IPS-20b (cell line): ENCODE results near the gene IFNA17.
"Not testable (repeated sequence)": the region's sequence is repeated elsewhere in the genome, so short reads cannot be mapped to it uniquely, and the experiment has no call there.

ENCODE experiments used
- H3K27ac ChIP-seq: one replicate; pipeline ENCODE4 v1.5.1; 2013; ENCODE audit warnings: low read length
- H3K27me3 ChIP-seq: 2 replicates; pipeline ENCODE4 v1.6.1; 2013; ENCODE audit warnings: mild to moderate bottlenecking, low read length, inconsistent platforms; ENCODE audit not compliant: insufficient read depth
- H3K36me3 ChIP-seq: 2 replicates; pipeline ENCODE4 v1.6.1; 2013; ENCODE audit warnings: low read depth, mild to moderate bottlenecking, inconsistent platforms, low read length, moderate library complexity; ENCODE audit not compliant: insufficient read depth
- H3K4me1 ChIP-seq: 2 replicates; pipeline ENCODE4 v1.6.1; 2013; ENCODE audit warnings: mild to moderate bottlenecking, control low read depth, inconsistent platforms, low read length, moderate library complexity; ENCODE audit not compliant: insufficient read depth
- H3K4me3 ChIP-seq: 2 replicates; pipeline ENCODE4 v1.5.1; 2013; ENCODE audit warnings: mild to moderate bottlenecking, low read length, inconsistent platforms
- H3K9ac ChIP-seq: 2 replicates; pipeline ENCODE4 v1.6.1; 2013; ENCODE audit warnings: low read depth, mild to moderate bottlenecking, inconsistent platforms, low read length, moderate library complexity
- H3K9me3 ChIP-seq: 2 replicates; pipeline ENCODE4 v1.6.1; 2013; ENCODE audit warnings: mild to moderate bottlenecking, low read depth, low read length, inconsistent platforms; ENCODE audit not compliant: insufficient read depth

Gene IFNA17

DNA sequence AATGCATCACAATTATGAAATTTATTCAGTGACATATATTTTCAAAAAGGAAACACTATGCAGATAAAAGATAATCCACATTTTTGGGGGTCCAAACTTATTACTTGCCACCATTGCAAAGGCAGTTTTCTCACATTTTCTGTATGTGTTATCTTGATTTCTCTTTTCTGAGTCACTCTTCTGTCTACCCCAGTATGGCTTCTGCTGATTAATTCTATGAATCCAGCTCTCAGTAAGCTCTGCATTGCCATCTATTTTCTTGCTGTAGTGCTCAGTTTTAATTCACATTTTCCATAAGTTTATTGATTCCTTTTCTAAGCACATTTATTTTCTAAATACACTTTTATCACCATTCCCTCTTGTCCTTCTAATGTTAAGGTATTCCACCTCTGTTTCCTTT is 22.8 kb downstream of the IFNA17 start:
- no peak overlapping the region for H3K4me3 ChIP-seq
- no peaks in the 10 kb centered on the region for H3K27me3 ChIP-seq
- H3K27ac ChIP-seq, result no peak overlapping the region
- no peaks in the 10 kb centered on the region for H3K36me3 ChIP-seq
- no peaks in the 10 kb centered on the region for H3K4me1 ChIP-seq
- H3K9me3 ChIP-seq, result no peaks in the 10 kb centered on the region
- H3K9ac ChIP-seq, result no peak overlapping the region

DNA sequence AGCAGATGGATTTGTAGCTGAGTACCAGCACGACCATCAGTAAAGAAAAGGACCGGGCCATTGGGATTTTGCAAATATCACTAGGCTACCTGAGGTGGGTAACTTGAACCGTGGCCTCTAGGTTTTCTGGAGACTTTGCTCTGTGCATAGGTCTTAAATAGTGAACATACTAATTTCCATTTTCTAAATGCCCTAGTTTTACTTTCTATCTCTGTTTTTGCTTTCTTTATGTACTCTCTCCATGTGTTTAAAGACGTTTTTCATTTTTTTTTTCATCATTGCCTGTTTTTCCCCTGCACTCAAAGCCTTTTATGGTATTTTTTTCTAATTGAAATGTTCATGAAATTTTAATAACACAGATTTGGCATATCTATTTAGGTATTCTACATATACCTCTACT is 25.9 kb downstream of the IFNA17 start, which contains the start of gene IFNA7:
Gene IFNA7 (minus strand): TSS at position 101 of the 400 bp plus-strand sequence. CDS start 40 bp downstream, at position 61.
- H3K4me3 ChIP-seq, H3K9me3 ChIP-seq, H3K27me3 ChIP-seq, H3K27ac ChIP-seq, H3K9ac ChIP-seq, H3K4me1 ChIP-seq, H3K36me3 ChIP-seq: not testable (repeated sequence)

DNA sequence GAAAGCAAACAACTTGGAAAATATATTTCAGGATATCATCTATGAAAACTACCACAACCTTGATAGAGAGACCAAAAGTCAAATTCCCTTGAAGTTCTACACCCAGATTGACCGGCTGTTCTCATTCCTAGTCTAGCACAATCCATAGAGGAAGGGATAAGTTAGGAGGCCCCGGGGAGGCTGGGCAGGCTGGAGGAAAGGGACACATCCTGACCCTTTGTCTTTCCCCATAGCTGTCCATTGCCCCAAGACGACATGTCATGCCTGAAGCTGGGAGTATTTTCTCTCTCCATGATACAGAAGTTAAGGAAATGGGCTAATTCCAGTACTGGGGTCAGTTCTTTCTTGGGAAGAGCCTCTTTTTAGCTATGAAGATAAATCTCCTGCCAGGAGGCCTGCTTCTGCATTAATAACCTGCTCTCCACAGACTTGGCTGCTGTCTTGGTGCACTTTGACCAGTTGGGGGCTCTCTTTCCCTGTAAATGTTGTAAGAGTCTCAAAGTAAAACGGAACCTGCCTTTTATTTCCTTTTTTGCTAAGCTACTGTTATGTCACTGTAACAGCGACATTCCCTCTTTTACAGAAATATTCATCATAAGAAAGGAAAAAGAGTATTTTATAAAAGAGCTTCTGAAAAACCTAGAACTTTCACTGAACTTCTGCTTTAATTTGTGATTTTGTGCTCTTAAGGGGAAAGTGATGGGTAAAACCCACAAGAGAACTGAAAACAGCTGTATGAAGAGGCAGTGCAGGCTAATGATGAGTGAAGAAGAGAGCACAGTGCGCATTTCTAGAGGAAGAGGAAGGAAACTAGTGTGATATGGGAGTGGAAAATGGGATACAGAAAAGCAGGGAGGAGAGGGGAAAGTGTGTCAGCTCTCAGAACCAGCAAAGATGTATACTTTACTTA is 32.9 kb downstream of the IFNA17 start:
- not testable (repeated sequence) for H3K9ac ChIP-seq, H3K27ac ChIP-seq, H3K4me3 ChIP-seq, H3K36me3 ChIP-seq, H3K9me3 ChIP-seq, H3K27me3 ChIP-seq, H3K4me1 ChIP-seq

DNA sequence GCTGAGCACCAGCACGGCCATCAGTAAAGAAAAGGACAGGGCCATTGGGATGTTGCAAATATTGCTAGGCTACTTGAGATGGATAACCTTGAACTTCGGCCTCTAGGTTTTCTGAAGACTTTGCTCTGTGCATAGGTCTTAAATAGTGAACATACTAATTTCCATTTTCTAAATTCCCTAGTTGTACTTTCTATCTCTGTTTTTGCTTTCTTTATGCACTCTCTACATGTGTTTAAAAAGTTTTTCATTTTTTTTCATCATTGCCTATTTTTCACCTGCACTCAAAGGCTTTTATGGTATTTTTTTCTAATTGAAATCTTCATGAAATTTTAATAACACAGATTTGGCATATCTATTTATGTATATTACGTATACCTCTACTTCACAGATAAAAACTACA is 40.5 kb downstream of the IFNA17 start, which contains the start of gene IFNA4:
Gene IFNA4 (minus strand): TSS at position 101 of the 400 bp plus-strand sequence. CDS start 56 bp downstream, at position 45.
- not testable (repeated sequence) for H3K9ac ChIP-seq, H3K4me3 ChIP-seq, H3K4me1 ChIP-seq, H3K36me3 ChIP-seq, H3K27me3 ChIP-seq, H3K27ac ChIP-seq, H3K9me3 ChIP-seq

DNA sequence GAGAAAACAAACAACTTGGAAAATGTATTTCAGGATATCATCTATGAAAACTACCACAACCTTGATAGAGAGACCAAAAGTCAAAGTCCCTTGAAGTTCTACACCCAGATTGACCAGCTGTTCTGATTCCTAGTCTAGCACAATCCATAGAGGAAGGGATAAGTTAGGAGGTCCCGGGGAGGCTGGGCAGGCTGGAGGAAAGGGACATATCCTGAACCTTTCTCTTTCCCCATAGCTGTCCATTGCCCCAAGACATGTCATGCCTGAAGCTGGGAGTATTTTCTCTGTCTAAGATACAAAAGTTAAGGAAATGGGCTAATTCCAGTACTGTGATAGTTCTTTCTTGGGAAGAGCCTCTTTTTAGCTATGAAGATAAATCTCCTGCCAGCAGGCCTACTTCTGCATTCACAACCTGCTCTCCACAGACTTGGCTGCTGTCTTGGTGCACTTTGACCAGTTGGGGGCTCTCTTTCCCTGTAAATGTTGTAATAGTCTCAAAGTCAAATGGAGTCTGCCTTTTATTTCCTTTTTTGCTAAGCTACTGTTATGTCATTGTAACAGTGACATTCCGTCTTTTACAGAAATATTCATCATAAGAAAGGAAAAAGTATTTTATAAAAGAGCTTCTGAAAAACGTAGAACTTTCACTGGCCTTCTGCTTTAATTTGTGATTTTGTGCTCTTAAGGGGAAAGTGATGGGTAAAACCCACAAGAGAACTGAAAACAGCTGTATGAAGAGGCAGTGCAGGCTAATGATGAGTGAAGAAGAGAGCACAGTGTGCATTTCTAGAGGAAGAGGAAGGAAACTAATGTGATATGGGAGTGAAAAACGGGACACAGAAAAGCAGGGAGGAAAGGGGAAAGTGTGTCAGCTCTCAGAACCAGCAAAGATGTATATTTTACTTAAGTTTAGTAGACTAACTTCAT is 44.9 kb downstream of the IFNA17 start:
- not testable (repeated sequence) for H3K4me1 ChIP-seq, H3K9me3 ChIP-seq, H3K27ac ChIP-seq, H3K9ac ChIP-seq, H3K27me3 ChIP-seq, H3K4me3 ChIP-seq, H3K36me3 ChIP-seq
